K562 (cell line): ENCODE results near the gene VWA2. TPM values are rescaled to one million over a fixed set of nuclear protein-coding genes. Genes with fewer than 3 reads are reported as not detected.

Source experiments
- ATAC-seq: fragments of 200-7000 bp; cut with Tn5 transposase; 3 replicates; pipeline ENCODE4 v1.9.1; 2020; ENCODE audit warnings: moderate library complexity
- BruUV-seq: library from RNA; stranded (reverse); fragments of 400-500 nt; replicated peaks from 2 replicates; lab custom pipeline; 2021; lab: Mats Ljungman, UMichigan
- CTCF ChIA-PET: fragments of 300-600 bp; formaldehyde crosslinking; extraction: SDS; loops from one replicate; lab custom pipeline; 2021; ENCODE audit warnings: low intra/inter-chr PET ratio; lab: Yijun Ruan, JAX
- POLR2A ChIA-PET: fragments of 300-600, 350-650 bp; sonication (Branson Sonifier 250); formaldehyde crosslinking; extraction: SDS; loops from one replicate; lab custom pipeline; 2021; ENCODE audit warnings: antibody characterized with exemption, inconsistent platforms; lab: Yijun Ruan, JAX
- DNase-seq, 4 experiments: peaks; one replicate each; pipeline versions ENCODE4 v3.0.0 to v3.0.0-alpha.2; 2011 to 2018; ENCODE audit warnings: low spot score in 3 of 4, mixed read lengths in 3 of 4; ENCODE audit errors: extremely low read depth in 1 of 4
- FAIRE-seq: peaks from 2 replicates; lab custom pipeline; 2011; peaks lifted over from hg19 to GRCh38; lab: Jason Lieb, UNC
- H2AFZ ChIP-seq: 2 replicates; pipeline ENCODE4 v1.6.0; 2011; ENCODE audit warnings: low read depth, low read length, control low read depth, inconsistent platforms
- H3K27ac ChIP-seq: fragments of 200-600 bp; 3 replicates; pipeline ENCODE4 v1.8.0; 2011; ENCODE audit warnings: low read depth, mild to moderate bottlenecking, control low read depth, inconsistent platforms, low read length, moderate library complexity, mixed read lengths; ENCODE audit errors: extremely low read depth
- H3K27me3 ChIP-seq, 2 experiments: fragments of 300-600 bp in 1 of 2; 2 replicates in 1 of 2; 3 replicates in 1 of 2; pipeline versions ENCODE4 v1.6.0 to v1.8.0; 2011; ENCODE audit warnings: inconsistent platforms in 2 of 2, low read length in 2 of 2, mild to moderate bottlenecking in 1 of 2, mixed read lengths in 1 of 2, moderate library complexity in 1 of 2; ENCODE audit not compliant: control insufficient read depth in 2 of 2, insufficient read depth in 2 of 2
- H3K36me3 ChIP-seq: fragments of 300-600 bp; 3 replicates; pipeline ENCODE4 v1.8.0; 2011; ENCODE audit warnings: mild to moderate bottlenecking, low read length, inconsistent platforms; ENCODE audit not compliant: control insufficient read depth, insufficient read depth
- H3K4me1 ChIP-seq, 2 experiments: fragments of 200-600 bp in 1 of 2; replicated peaks in 1 of 2; 2 replicates in 1 of 2; 3 replicates in 1 of 2; pipeline versions ENCODE4 v1.5.1 to v1.8.0; 2011; ENCODE audit warnings: inconsistent platforms in 2 of 2, low read length in 2 of 2, mild to moderate bottlenecking in 1 of 2, mixed read lengths in 1 of 2, moderate library complexity in 1 of 2; ENCODE audit not compliant: control insufficient read depth in 2 of 2, insufficient read depth in 2 of 2
- H3K4me2 ChIP-seq: 2 replicates; pipeline ENCODE4 v1.6.1; 2011; ENCODE audit warnings: low read length, control low read depth, inconsistent platforms, mixed read lengths; ENCODE audit not compliant: insufficient read depth
- H3K4me3 ChIP-seq: fragments of 200-600 bp; sonication (generic), shearing (Covaris generic); 2 replicates; pipeline ENCODE4 v1.5.1; 2016; ENCODE audit warnings: control low read depth, inconsistent platforms
- H3K79me2 ChIP-seq: fragments of 200-600 bp; 3 replicates; pipeline ENCODE4 v1.8.0; 2011; ENCODE audit warnings: low read length, inconsistent platforms; ENCODE audit not compliant: control insufficient read depth, insufficient read depth
- H3K9ac ChIP-seq, 2 experiments: 2 replicates each; pipeline versions ENCODE4 v1.6.0 to v1.6.1; 2011; ENCODE audit warnings: low read depth in 2 of 2, low read length in 2 of 2, control low read depth in 1 of 2, inconsistent platforms in 1 of 2, mild to moderate bottlenecking in 1 of 2, mixed read lengths in 1 of 2; ENCODE audit not compliant: insufficient read depth in 1 of 2
- H3K9me1 ChIP-seq: one replicate; pipeline ENCODE4 v1.6.0; 2011; ENCODE audit warnings: inconsistent platforms, mild to moderate bottlenecking, low read length, moderate library complexity; ENCODE audit not compliant: control insufficient read depth, insufficient read depth
- H3K9me3 ChIP-seq: replicated peaks from 2 replicates; pipeline ENCODE4 v1.5.1; 2011; ENCODE audit warnings: low read depth, low read length, inconsistent platforms; ENCODE audit not compliant: control insufficient read depth, insufficient read depth
- H4K20me1 ChIP-seq: replicated peaks from 2 replicates; pipeline ENCODE4 v1.6.1; 2011; ENCODE audit warnings: low read length, inconsistent platforms, mixed read lengths; ENCODE audit not compliant: control insufficient read depth, insufficient read depth
- CBFA2T3 ChIP-seq: fragments of 450-650 bp; IDR thresholded peaks from 2 replicates; pipeline ENCODE4 v1.6.1; 2017
- CCAR2 ChIP-seq: fragments of 200-400 bp; formaldehyde crosslinking; IDR thresholded peaks from 2 replicates; pipeline ENCODE4 v1.6.1; 2017; ENCODE audit warnings: mild to moderate bottlenecking, low read depth, low read length
- HEY1 ChIP-seq: fragments of 250-450 bp; sonication (Bioruptor Pico); IDR thresholded peaks from 2 replicates; pipeline ENCODE4 v1.5.0; 2020; ENCODE audit warnings: mild to moderate bottlenecking, moderate library complexity, borderline replicate concordance
- POLR2B ChIP-seq: fragments of 450-650 bp; IDR thresholded peaks from 2 replicates; pipeline ENCODE4 v1.6.1; 2018; ENCODE audit warnings: low read depth; ENCODE audit not compliant: partially characterized antibody
- SUPT5H ChIP-seq: fragments of 450-650 bp; IDR thresholded peaks from 2 replicates; pipeline ENCODE4 v1.6.1; 2016
- WGBS: fragments of 100-300 bp; shearing (Covaris generic); methylation state at CpG from one replicate; pipeline ENCODE4 v1.1.6; 2016; ENCODE audit warnings: low coverage, mixed read lengths; ENCODE audit not compliant: insufficient coverage; ENCODE audit errors: missing lambda C conversion rate; 5-methylcytosine and 5-hydroxymethylcytosine counted together
- in situ Hi-C: fragments of 300-500 bp; cut with MboI; formaldehyde crosslinking; loops from 4 replicates; pipeline ENCODE4 v1.15.0; 2018; ENCODE audit warnings: inconsistent platforms, mixed read lengths
- intact Hi-C: fragments of 100-400 bp; cut with micrococcal nuclease; formaldehyde crosslinking; loops from 2 replicates; pipeline ENCODE4 v1.14.2; 2022
- polyA plus RNA-seq, 8 experiments: library from polyadenylated mRNA; depleted of rRNA in 4 of 8; stranded (reverse) in 5 of 8; unstranded in 3 of 8; fragments of >200 nt; fragmentation: Nextera tagmentation in 2 of 8; fragmentation: Illumina TruSeq in 1 of 8; extraction: Ambion mirVana in 2 of 8; extraction: Trizol in 1 of 8; gene quantifications; 2 replicates each; pipeline versions ENCODE4 v1.2.1 to v1.2.3, GENCODE V29; 2011 to 2014; ENCODE audit warnings: inconsistent platforms in 1 of 8, missing spikeins in 1 of 8
- total RNA-seq, 7 experiments: library from RNA; depleted of rRNA in 6 of 7; stranded (reverse); fragments of >200 nt in 6 of 7; fragmentation: Illumina TruSeq in 2 of 7; extraction: Trizol in 2 of 7; gene quantifications; 2 replicates each; pipeline versions ENCODE4 v1.2.1 to v1.2.3, GENCODE V29; 2011 to 2021; ENCODE audit warnings: low replicate concordance in 1 of 7
- TF ChIP-seq, protein P1 (sequence below): fragments of 250-450 bp; sonication (Bioruptor Pico); IDR thresholded peaks from 2 replicates; pipeline ENCODE4 v1.5.0; 2021
- TF ChIP-seq, protein P2 (sequence below): sonication (generic); formaldehyde crosslinking; IDR thresholded peaks from 2 replicates; pipeline ENCODE4 v1.8.1; 2022; ENCODE audit warnings: missing genetic modification reagents
- TF ChIP-seq, protein P3 (sequence below): sonication (generic); formaldehyde crosslinking; IDR thresholded peaks from 2 replicates; pipeline ENCODE4 v1.8.0; 2022; ENCODE audit warnings: mild to moderate bottlenecking, missing genetic modification reagents, borderline replicate concordance
- TF ChIP-seq, protein P4 (sequence below): fragments of 450-650 bp; formaldehyde crosslinking; IDR thresholded peaks from 2 replicates; pipeline ENCODE4 v1.4.0; 2020; ENCODE audit warnings: mild to moderate bottlenecking, moderate library complexity

The VWA2 gene
- total and polyA plus RNA-seq, 9 of the 15 experiments (the other 6 are each of a cell fraction or from before 2014, with no cell fraction given): not detected

DNA sequence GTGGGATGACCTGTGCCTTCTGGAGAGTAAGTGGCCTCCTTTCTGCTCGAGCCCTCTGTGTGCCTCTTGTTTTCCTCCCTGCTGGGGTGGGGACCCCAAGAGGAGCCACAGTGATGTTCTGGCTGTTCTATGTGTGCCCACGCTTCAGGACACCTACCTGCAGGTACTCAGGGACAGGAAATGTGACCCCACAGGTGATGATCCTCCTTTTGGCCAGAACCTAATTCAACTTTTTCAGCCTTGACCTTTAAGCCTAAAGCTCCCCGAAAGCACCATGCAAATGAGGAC, 70.3 kb downstream of the VWA2 start (continued):
- TF ChIP-seq CCAR2: no peak
- TF ChIP-seq POLR2B: no peak
- no peak for TF ChIP-seq HEY1 (CRISPR knock-in tag)
- TF ChIP-seq, protein P1, sequence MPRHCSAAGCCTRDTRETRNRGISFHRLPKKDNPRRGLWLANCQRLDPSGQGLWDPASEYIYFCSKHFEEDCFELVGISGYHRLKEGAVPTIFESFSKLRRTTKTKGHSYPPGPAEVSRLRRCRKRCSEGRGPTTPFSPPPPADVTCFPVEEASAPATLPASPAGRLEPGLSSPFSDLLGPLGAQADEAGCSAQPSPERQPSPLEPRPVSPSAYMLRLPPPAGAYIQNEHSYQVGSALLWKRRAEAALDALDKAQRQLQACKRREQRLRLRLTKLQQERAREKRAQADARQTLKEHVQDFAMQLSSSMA: no peak
- no peak for TF ChIP-seq SUPT5H
- TF ChIP-seq, protein P2, sequence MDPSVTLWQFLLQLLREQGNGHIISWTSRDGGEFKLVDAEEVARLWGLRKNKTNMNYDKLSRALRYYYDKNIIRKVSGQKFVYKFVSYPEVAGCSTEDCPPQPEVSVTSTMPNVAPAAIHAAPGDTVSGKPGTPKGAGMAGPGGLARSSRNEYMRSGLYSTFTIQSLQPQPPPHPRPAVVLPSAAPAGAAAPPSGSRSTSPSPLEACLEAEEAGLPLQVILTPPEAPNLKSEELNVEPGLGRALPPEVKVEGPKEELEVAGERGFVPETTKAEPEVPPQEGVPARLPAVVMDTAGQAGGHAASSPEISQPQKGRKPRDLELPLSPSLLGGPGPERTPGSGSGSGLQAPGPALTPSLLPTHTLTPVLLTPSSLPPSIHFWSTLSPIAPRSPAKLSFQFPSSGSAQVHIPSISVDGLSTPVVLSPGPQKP (CRISPR knock-in tag): no peak
- no peak for TF ChIP-seq CBFA2T3
- TF ChIP-seq, all 486 proteins: peak for 0

DNA sequence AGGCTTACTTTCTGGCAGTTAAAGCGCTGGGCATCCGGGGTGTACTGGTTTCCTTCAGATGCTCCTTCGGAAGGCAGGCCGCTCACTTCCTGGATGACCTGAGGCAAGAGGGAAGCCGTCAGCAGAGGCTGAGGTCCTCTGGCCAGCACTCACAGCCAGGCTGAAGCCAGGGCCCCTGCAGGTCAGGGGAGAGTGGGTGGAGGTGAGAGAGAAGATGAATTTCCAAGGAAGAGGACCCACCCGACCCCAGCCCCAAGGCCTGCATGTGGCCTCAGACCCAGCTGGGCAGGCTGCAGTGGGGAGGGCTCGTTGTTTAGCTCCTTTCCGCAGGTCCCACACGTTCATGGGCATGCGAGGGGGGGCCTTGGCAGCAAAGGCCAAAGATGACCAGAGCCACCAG, 71.3 kb downstream of the VWA2 start:
- Histone ChIP-seq H3K27ac (no peak overlapping the region), H3K9ac (no peak overlapping the region), H3K9me3 (no peaks in the 10 kb centered on the region), H4K20me1 (no peaks in the 10 kb centered on the region), H3K79me2 (no peaks in the 10 kb centered on the region), H2AFZ (no peak overlapping the region), H3K27me3 (peaks cover 0 to 35% of the 10 kb centered on the region in 2 experiments; a peak in 3 of 5 replicates), H3K36me3 (no peaks in the 10 kb centered on the region), H3K4me2 (no peak overlapping the region), H3K4me3 (no peak overlapping the region), H3K4me1 (no peaks in the 10 kb centered on the region), H3K9me1 (no peaks in the 10 kb centered on the region)
- no peak for ATAC-seq
- BruUV-seq: no TSS peak
- in situ Hi-C loops: no loop called here
- no peak for FAIRE-seq
- ChIA-PET CTCF (no interaction called here), POLR2A (interaction anchor here (1.0 kb wide), 1 partner anchor 13 kb away, joined by 3 read pairs; no protein-coding TSS in a partner anchor)
- TF ChIP-seq, protein P3, sequence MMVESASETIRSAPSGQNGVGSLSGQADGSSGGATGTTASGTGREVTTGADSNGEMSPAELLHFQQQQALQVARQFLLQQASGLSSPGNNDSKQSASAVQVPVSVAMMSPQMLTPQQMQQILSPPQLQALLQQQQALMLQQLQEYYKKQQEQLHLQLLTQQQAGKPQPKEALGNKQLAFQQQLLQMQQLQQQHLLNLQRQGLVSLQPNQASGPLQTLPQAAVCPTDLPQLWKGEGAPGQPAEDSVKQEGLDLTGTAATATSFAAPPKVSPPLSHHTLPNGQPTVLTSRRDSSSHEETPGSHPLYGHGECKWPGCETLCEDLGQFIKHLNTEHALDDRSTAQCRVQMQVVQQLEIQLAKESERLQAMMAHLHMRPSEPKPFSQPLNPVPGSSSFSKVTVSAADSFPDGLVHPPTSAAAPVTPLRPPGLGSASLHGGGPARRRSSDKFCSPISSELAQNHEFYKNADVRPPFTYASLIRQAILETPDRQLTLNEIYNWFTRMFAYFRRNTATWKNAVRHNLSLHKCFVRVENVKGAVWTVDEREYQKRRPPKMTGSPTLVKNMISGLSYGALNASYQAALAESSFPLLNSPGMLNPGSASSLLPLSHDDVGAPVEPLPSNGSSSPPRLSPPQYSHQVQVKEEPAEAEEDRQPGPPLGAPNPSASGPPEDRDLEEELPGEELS (CRISPR knock-in tag): no peak
- TF ChIP-seq, protein P4, sequence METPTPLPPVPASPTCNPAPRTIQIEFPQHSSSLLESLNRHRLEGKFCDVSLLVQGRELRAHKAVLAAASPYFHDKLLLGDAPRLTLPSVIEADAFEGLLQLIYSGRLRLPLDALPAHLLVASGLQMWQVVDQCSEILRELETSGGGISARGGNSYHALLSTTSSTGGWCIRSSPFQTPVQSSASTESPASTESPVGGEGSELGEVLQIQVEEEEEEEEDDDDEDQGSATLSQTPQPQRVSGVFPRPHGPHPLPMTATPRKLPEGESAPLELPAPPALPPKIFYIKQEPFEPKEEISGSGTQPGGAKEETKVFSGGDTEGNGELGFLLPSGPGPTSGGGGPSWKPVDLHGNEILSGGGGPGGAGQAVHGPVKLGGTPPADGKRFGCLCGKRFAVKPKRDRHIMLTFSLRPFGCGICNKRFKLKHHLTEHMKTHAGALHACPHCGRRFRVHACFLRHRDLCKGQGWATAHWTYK (CRISPR knock-in tag): no peak
- 0% methylated on average over 7 of the region's 10 CpGs for WGBS
- intact Hi-C loops: no loop called here
- no peak for DNase-seq
